Inflammatory macrophage treated with lipopolysaccharide for 4 hours (primary cell): ENCODE data around the gene CDC27.

ENCODE experiments used
- DNase-seq: peaks from one replicate; pipeline ENCODE4 v3.0.0-alpha.2; 2020

Gene CDC27

GRCh38 chr17:47188876-47189731 is at the start of gene CDC27:
Gene CDC27 (minus strand): TSS chr17:47189295. CDS start chr17:47189172, 123 bp downstream.
- peak; percentile 100 for DNase-seq

DNA sequence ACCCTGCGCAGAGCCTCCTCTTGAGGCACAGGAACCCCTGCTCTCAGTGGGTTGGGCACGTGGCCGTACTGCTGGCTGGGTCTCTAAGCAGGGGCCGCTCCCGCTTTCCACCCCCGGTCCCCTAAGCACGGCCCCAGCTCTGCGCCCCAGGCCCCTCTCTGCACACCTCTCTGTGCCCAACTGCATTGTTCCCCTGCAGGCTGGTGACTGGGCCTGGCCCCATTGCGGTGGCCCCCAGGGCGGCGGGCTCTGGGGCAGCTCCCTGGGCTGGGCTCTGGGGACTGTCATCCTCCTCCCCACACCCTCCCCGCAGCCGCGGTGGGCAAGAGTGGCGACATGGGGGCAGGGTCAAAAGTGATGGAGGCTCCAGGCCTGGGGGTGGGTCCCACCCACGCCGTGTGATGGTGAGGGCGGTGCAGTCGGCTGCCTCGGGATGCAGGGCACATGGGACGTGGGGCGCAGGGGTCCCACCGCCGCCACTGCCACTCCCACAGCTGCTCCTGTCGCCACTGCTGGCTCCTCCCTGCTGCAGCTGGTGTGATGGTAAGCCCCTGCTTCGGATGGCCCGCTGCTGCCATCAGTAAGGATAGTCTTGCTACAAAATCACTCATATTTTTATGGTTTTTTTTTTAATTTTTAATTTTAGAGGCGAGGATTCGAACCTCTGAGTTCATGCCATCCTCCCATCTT is 49.4 kb upstream of the CDC27 start:
- no peak for DNase-seq

GRCh38 chr17:47237841-47238240 is 48.7 kb upstream of the CDC27 start:
- DNase-seq, result no peak

GRCh38 chr17:47235923-47236322 is 46.8 kb upstream of the CDC27 start:
- DNase-seq, result no peak

GRCh38 chr17:47235506-47235905 is 46.4 kb upstream of the CDC27 start:
- no peak for DNase-seq

DNA sequence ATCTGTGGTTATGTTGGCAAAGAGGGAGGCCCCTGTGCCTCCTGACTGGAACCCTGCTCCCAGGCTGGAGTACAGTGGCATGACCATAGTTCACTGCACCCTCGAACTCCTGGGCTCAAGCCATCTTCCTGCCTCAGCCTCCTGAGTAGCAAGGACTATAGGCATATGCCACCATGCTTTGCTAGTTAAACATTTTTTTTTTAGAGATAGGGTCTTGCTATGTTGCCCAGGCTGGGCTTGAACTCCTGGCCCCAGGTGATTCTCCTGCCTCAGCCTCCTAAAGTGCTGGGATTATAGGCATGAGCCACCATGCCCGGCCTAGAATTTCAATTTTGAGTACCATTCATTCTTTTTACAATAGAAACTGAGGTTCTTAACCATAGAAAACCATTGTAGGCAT is 43.4 kb upstream of the CDC27 start:
- DNase-seq, result no peak

DNA sequence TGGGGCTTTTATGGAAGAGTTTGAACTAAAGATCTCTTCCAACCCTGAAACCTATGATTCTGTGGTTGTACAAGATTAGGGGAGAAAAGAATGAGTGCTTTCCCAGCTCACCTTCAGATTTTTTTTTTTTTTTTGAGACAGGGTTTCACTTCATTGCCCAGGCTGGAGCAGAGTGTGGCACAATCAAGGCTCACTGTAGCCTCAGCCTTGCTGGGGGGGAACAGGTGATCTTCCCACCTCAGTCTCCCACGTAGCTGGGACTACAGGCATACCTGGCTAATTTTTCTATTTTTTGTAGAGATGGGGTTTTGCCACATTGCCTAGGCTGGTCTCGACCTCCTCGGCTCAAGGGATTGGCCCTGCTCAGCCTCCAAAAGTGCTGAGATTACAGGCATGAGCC is 42.8 kb upstream of the CDC27 start:
- DNase-seq, result no peak

DNA sequence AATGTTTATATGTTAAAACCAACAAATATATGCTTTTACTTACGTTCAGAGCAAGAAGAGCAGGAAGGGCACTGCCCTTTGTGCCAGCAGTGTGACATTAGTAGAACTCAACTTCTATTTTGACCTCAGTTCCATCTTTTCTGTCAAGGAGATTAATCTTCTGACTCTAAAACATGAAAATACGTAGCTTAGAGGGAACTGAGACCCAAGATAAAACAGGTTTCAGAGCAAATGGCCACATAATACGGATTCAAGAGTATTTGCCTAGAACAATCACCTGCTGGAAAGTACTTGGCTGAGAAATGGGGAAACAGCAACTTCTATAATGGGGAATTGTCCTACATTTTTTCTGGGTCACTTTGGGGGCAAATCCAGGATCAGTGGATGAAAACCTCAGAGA is 42.2 kb upstream of the CDC27 start:
- DNase-seq, result no peak

GRCh38 chr17:47230864-47231263 is 41.8 kb upstream of the CDC27 start:
- no peak for DNase-seq

- DNase-seq, result peak; percentile 92
Observed at GRCh38 chr17:47229535-47230443, 40.7 kb upstream of the CDC27 start.

- DNase-seq, result no peak
Observed at GRCh38 chr17:47227862-47228261, 38.8 kb upstream of the CDC27 start.

DNA sequence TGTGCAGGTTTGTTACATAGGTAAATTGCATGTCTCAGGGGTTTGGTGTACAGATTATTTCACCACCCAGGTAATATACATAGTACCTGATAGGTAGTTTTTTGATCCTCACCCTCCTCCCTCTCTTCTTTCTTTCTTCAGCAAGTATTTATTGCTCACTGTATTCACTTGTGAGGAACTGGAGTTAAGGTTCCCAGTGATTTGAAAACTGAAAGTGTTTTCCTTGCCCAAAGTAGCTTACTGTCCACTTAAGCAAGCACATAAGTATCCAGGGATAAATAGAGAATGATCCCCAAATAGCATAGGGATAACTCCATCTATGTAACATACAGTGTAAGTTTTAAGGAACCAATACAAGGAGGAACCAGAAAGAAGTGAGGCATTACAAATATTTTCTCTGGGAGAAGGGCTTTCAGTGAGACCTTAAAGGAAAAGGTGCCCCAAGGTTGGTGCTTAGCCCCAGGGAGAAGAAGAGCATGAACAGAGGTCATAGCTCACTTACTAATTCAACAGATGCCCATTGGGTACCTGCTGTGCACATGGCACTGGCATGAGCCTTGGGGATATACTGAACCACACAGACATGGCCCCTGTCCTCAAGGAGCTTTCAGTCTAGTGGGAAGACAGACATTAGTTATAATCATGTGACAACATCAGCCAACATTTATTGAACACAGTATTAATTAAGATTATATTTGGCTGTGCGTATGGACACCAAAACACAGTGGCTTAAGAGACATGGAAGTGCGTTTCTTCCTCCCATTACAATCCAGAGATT is 37.0 kb upstream of the CDC27 start:
- DNase-seq, result peak; percentile 76

DNA sequence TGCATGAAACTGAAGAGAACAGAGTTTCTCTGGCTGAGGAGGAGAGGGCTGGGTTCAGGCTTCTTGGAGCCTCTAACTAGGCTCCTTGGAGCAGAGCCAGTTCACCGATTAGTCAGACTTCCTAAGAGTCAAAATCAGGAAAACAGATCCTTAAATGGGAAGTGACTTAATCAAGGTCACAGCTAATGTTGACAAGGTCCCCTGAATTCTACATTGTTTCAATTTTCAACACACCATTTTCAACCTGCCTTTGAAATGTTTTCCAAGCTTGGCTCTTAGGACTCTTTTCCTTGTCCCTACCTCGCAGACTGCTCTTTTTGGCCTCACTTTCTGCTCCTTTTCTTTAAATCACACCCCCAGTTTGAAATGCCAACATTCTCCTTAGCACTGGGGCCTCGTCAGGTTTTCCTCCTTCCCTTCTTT is 36.4 kb upstream of the CDC27 start:
- peak; percentile 80 for DNase-seq

GRCh38 chr17:47224966-47225365 is 35.9 kb upstream of the CDC27 start:
- DNase-seq, result no peak

GRCh38 chr17:47224077-47224476 is 35.0 kb upstream of the CDC27 start:
- peak; percentile 51 for DNase-seq

- no peak for DNase-seq
Observed at GRCh38 chr17:47223460-47223859, 34.4 kb upstream of the CDC27 start.

DNA sequence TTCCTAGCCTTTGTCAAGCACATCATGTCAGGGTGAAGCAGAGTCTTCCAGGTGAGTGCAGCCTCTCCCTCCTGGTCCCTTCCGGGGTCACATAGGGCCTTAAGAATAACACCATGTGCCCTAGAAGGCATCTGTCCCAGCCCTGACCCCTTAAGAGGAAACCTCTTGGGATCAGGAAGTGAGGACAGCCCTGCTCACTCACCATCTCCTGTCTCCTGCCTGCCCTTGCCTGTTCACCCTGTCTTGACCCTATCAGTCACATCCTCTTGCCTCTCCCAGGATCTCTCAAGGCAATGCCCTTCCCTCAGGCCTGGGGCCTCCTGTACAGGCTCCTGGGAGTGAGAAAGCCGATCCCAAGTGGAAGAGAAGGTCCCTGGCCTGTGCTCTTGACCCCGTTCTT is 33.9 kb upstream of the CDC27 start:
- peak; percentile 14 for DNase-seq

GRCh38 chr17:47222047-47222446 is 33.0 kb upstream of the CDC27 start:
- DNase-seq, result no peak

DNA sequence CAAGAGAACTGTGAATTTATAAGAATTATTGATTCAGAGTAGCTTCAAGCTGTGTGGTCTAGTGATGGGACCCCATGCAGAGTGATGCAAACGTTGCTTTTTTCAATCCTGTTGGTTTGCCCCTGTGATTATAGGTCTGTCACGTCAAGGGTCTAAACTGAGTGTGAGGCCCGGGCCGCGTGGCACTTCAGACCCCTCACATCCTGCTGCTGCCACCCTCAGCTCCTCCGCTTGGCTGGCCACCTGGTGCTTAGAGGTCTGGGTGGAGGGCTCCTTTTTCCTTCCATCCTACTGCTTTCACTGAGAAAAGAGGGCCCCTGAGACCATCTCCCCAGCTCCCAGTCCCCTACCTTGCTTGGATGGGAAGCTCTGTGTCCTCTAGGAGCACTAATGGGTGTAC is 32.1 kb upstream of the CDC27 start:
- DNase-seq, result no peak

DNA sequence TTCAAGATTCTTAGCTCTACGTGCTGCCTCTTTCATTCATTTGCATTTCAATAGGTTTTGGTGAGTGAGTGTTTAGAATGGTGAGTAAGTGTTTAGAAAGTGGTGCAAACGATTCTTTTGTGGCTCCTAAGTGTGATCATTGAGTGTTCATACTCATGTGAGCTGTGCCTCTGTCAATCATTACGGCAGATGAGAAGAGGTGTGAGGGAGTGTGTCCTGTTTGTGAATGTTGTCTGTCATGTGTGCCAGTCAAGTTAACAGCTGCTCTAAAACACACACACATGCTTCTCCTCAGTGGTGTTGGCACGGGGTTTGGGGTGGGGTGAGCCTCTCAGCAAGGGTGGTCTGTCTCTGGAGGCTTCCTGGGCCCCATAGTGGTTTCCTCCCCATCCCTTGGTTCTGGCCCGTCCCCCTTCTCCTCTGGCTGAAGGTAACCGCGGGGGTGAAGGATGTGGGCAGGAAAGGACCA is 31.5 kb upstream of the CDC27 start:
- no peak for DNase-seq

GRCh38 chr17:47219621-47220475 is 30.8 kb upstream of the CDC27 start:
- no peak for DNase-seq
